Measurements from ENCODE around the gene MS4A2. TPM values are rescaled to one million over a fixed set of nuclear protein-coding genes. Genes with fewer than 3 reads are reported as not detected.

Gene MS4A2
- total RNA-seq, 1 experiment from 2014 or later = not detected

DNA sequence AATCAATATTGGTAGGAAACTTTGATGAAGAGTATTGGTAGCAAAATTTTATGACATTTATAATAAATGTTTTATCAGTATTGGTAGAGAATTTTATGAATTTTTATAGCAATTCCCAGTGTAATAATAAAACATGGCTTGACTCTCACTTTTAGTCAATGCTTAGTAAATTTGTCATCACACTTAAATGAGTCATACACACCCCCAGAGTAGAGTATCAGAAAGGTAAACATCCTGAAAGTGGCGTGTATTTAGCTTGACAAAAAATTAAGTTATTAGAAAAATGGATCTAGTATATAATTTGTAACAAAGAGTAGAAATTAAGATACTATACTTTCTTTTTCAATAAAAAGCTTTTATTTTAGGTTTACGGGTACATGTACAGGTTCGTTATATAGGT lies 29.4 kb upstream of the MS4A2 start:
- Histone ChIP-seq H3K9me3 (ENCODE audit: control insufficient read depth, low read depth, low read length) (no peaks in the 10 kb centered on the region), H3K27ac (ENCODE audit: insufficient read length, low read depth, low read length) (no peak overlapping the region), H3K23me2 (ENCODE audit: insufficient read length, low read depth, low read length, poor library complexity, severe bottlenecking) (no peaks in the 10 kb centered on the region), H2BK12ac (ENCODE audit: insufficient read length, low read depth, low read length) (no peak overlapping the region), H3K14ac (ENCODE audit: insufficient read depth, low read length) (no peak overlapping the region), H2AK5ac (ENCODE audit: insufficient read length, low read length) (no peak overlapping the region), H3K79me2 (ENCODE audit: insufficient read depth, low read length) (no peaks in the 10 kb centered on the region), H4K91ac (ENCODE audit: insufficient read length, low read depth, low read length) (no peak overlapping the region), H2BK15ac (ENCODE audit: low read depth, low read length) (no peak overlapping the region), H3K4me1 (ENCODE audit: insufficient read depth, low read length) (no peaks in the 10 kb centered on the region), H3K4me2 (ENCODE audit: insufficient read depth, insufficient read length, low read length) (no peak overlapping the region), H4K20me1 (ENCODE audit: control insufficient read depth, insufficient read depth, insufficient read length) (no peaks in the 10 kb centered on the region), H3K18ac (ENCODE audit: insufficient read length, low read depth, low read length) (no peak overlapping the region), H3K27me3 (ENCODE audit: insufficient read depth, low read length) (no peaks in the 10 kb centered on the region; the same call in none of the 2 replicates), H4K5ac (ENCODE audit: insufficient read length, low read depth, low read length) (no peak overlapping the region), H2BK120ac (ENCODE audit: low read depth, low read length, poor library complexity, severe bottlenecking) (no peak overlapping the region), H3T11ph (ENCODE audit: low read length) (no peak overlapping the region), H4K8ac (replicated peaks; ENCODE audit: insufficient read length, low read depth, low read length) (no peak overlapping the region), H3K23ac (ENCODE audit: insufficient read length, low read depth, low read length) (no peak overlapping the region), H3K4ac (ENCODE audit: low read depth, low read length) (no peak overlapping the region), H3K56ac (ENCODE audit: insufficient read length, low read depth, low read length) (no peak overlapping the region), H2AFZ (ENCODE audit: low read length) (no peak overlapping the region), H2BK5ac (ENCODE audit: insufficient read length, low read length) (no peak overlapping the region), H3K9ac (ENCODE audit: extremely low read depth, insufficient read length, low read length) (no peak overlapping the region), H3K79me1 (ENCODE audit: insufficient read depth, low read depth, low read length, poor library complexity, severe bottlenecking) (no peaks in the 10 kb centered on the region), H2BK20ac (ENCODE audit: low read depth, low read length, poor library complexity, severe bottlenecking) (no peak overlapping the region)
- TF ChIP-seq CTCF (conservative IDR thresholded peaks at IDR 0.05) = no peak
- no peak overlapping the region for H3K4me3 Mint-ChIP-seq
- H3K27me3 Mint-ChIP-seq (ENCODE audit: low read depth) = no peaks in the 10 kb centered on the region
- WGBS (ENCODE audit: extremely low coverage, insufficient read length, low lambda C conversion rate) = no CpG with 5 or more reads among the region's 3 CpGs
- no peaks in the 10 kb centered on the region for H3K36me3 Mint-ChIP-seq (ENCODE audit: insufficient read depth in 1 of 3, low read depth in 3 of 3)
- peaks cover 10 to 14% of the 10 kb centered on the region in 2 experiments for H3K4me1 Mint-ChIP-seq
- no peak overlapping the region for H3K27ac Mint-ChIP-seq
- peaks cover 0 to 3% of the 10 kb centered on the region in 2 experiments; a peak in 1 of 5 replicates for H3K9me3 Mint-ChIP-seq
- no peak for DNase-seq
